Fibroblast of the aortic adventitia (primary cell): ENCODE data around the gene PLEKHA3. TPM values are rescaled to one million over a fixed set of nuclear protein-coding genes. Genes with fewer than 3 reads are reported as not detected.

Source experiments
- DNase-seq: peaks from one replicate; pipeline ENCODE4 v3.0.0-alpha.2; 2010; ENCODE audit warnings: low read depth
- H3K4me3 ChIP-seq: 2 replicates; pipeline ENCODE4 v1.5.1; 2011; ENCODE audit warnings: low read depth, mild to moderate bottlenecking, control low read depth, low read length, moderate library complexity
- CTCF ChIP-seq: IDR thresholded peaks from 2 replicates; pipeline ENCODE4 v1.5.1; 2011; ENCODE audit warnings: mild to moderate bottlenecking, low read length, control low read depth, inconsistent platforms; ENCODE audit not compliant: insufficient read depth
- total RNA-seq: library from RNA; depleted of rRNA; stranded (reverse); fragments of >200 nt; gene quantifications from 2 replicates; pipeline ENCODE4 v1.2.3, GENCODE V29; 2012; ENCODE audit warnings: low replicate concordance

PLEKHA3 gene
- total RNA-seq, 1 donor = 10.0 TPM

GRCh38 chr2:178528647-178529046 is 48.4 kb downstream of the PLEKHA3 start:
- no peak for TF ChIP-seq CTCF
- DNase-seq = no peak
- no peak overlapping the region for H3K4me3 ChIP-seq

GRCh38 chr2:178529194-178529593 is 48.9 kb downstream of the PLEKHA3 start:
- TF ChIP-seq CTCF = no peak
- no peak for DNase-seq
- H3K4me3 ChIP-seq = no peak overlapping the region

GRCh38 chr2:178530131-178530530 is 49.9 kb downstream of the PLEKHA3 start:
- DNase-seq = no peak
- H3K4me3 ChIP-seq = no peak overlapping the region
- TF ChIP-seq CTCF = no peak

GRCh38 chr2:178530625-178531142 is 50.4 kb downstream of the PLEKHA3 start:
- no peak for TF ChIP-seq CTCF
- DNase-seq = no peak
- no peak overlapping the region for H3K4me3 ChIP-seq

- no peak overlapping the region for H3K4me3 ChIP-seq
- no peak for DNase-seq
- TF ChIP-seq CTCF = no peak
Observed at GRCh38 chr2:178531168-178531567, 50.9 kb downstream of the PLEKHA3 start.

- DNase-seq = no peak
- no peak for TF ChIP-seq CTCF
- no peak overlapping the region for H3K4me3 ChIP-seq
Observed at GRCh38 chr2:178536037-178536436, 55.8 kb downstream of the PLEKHA3 start.

- no peak overlapping the region for H3K4me3 ChIP-seq
- no peak for DNase-seq
- TF ChIP-seq CTCF = no peak
Observed at GRCh38 chr2:178542161-178542560, 61.9 kb downstream of the PLEKHA3 start.
